ENCODE data around the gene RICTOR.
A peak's percentile ranks its signal among the peaks of the same experiment; 100 is the strongest.

The RICTOR gene, protein sequence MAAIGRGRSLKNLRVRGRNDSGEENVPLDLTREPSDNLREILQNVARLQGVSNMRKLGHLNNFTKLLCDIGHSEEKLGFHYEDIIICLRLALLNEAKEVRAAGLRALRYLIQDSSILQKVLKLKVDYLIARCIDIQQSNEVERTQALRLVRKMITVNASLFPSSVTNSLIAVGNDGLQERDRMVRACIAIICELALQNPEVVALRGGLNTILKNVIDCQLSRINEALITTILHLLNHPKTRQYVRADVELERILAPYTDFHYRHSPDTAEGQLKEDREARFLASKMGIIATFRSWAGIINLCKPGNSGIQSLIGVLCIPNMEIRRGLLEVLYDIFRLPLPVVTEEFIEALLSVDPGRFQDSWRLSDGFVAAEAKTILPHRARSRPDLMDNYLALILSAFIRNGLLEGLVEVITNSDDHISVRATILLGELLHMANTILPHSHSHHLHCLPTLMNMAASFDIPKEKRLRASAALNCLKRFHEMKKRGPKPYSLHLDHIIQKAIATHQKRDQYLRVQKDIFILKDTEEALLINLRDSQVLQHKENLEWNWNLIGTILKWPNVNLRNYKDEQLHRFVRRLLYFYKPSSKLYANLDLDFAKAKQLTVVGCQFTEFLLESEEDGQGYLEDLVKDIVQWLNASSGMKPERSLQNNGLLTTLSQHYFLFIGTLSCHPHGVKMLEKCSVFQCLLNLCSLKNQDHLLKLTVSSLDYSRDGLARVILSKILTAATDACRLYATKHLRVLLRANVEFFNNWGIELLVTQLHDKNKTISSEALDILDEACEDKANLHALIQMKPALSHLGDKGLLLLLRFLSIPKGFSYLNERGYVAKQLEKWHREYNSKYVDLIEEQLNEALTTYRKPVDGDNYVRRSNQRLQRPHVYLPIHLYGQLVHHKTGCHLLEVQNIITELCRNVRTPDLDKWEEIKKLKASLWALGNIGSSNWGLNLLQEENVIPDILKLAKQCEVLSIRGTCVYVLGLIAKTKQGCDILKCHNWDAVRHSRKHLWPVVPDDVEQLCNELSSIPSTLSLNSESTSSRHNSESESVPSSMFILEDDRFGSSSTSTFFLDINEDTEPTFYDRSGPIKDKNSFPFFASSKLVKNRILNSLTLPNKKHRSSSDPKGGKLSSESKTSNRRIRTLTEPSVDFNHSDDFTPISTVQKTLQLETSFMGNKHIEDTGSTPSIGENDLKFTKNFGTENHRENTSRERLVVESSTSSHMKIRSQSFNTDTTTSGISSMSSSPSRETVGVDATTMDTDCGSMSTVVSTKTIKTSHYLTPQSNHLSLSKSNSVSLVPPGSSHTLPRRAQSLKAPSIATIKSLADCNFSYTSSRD (N-terminal part only)

DNA sequence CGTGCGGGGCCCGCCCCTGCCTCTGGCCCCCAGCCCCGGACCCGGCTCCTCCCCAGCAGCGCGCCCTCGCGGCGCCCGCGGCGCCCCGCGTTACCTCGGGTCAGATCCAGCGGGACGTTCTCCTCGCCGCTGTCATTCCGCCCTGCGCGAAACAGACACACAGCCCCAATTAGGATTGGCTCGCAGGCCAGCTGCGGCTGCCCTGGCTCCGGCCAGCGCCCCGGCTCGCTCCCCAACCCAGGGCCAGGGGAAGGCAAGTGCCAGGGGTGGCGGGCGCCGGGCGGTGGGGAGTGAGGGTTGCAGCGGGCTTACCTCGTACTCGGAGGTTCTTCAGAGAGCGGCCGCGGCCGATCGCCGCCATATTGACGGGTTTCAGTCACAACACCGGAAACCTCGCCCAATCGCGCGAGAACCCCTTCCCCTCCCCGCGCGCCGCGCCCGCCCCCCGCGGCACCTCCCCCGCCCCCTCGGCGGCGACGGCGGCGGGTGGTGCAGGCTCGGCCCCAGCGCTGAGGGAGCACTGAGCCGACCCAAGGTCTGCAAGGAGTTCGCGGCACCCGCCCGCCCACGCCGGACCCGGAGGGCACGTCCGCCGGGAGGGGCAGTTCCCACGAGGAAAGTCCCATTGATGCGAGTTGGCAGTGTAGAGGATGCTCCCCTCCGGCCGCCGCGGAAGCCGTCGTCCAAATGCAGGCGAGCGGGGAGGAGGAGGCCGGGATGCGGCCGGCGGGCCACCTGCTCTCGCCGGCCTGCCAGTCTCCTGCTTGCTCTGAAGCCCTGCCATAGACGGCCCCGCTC lies at the start of gene RICTOR:
TSS of gene RICTOR (minus strand) at position 383 of the 798 bp plus-strand sequence. CDS start at position 361, 22 bp downstream.
- peak; percentile 72 to 83 for DNase-seq (ENCODE audit: low read depth in 2 of 2)

DNA sequence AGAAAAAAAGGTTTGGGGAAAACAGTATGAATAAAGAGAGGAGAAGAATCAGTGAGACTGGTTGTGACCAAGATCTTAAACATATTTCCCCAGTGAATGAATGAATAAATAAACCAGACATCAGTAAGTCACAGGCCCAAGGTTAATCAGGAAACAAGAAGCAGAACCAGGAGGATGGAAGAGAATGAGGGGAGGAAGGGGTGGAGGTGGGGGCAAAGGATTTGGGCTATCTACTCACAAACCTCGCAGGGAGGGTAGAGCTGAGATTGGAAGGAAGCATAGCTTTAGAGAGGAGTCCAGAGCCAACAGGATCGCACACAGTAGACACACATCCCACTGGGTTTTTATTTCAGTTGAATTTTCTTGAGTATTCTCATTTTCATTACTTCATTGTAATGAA lies 47.7 kb upstream of the RICTOR start:
- no peak for DNase-seq (ENCODE audit: low read depth in 2 of 2)

DNA sequence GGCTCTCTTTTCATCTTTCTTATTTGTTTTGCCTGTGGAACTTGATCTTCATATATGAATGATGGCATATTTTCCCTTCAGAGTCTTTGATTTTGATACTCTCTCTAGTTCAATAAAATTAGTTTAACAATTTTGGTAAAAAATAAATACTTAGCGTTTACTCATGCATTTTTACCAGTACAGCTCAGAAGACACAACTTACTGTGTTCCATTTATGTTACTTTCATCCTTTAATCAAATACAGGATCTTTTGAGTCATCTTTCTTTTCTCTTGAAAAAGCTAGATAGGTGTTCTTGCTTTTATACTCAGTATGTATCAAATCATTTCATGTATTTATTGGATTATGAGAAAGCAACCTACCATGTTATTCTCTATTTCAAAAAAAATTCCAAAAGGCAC lies 47.1 kb upstream of the RICTOR start:
- DNase-seq (ENCODE audit: low read depth in 2 of 2) = no peak

DNA sequence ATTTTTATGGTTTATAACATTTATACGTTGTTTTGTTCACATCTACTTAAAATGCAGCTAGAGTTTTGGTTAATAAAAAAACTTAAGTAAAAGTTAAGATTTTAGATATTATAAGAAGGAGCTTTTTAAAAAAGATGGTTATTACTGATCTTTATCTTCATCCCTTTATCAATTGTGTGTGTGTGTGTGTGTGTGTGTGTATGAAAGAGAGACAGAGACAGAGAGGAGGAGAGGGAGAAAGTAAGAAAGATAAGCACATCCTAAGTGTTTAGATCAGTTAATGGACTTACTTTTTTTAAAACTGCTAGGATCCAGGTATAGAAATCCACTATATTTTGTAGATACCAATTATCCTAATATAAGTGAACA lies 45.8 kb upstream of the RICTOR start:
- DNase-seq (ENCODE audit: low read depth in 2 of 2) = no peak

DNA sequence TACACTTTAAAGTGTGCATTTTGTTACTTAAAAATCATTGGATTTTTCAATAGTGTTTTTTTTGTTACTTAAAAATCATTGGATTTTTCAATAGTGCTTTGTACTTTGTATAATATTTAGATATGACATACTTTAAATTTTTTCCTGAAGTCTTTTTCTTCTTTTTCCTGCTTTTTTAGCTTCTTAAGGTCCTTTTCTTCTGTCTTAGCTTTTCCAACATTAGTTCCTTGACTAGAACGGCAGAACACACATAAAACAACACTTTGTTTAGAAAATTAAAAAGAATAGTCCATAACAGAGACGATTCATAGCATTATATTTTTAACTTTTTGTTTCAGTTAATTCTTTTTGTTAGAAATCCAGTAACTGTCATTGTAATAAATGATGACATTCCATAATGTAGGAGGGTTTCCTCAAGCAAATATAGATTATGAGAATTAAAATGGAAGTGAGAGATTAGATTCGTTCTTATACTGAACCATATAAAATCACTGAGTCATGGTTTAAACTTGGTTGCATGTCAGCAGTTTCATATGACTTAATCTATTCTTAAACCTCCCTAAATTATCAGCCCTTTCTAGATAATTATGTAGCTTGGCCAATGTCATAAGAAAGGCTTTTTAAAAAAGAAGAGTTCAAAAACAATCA lies 45.3 kb upstream of the RICTOR start:
- no peak for DNase-seq (ENCODE audit: low read depth in 2 of 2)

DNA sequence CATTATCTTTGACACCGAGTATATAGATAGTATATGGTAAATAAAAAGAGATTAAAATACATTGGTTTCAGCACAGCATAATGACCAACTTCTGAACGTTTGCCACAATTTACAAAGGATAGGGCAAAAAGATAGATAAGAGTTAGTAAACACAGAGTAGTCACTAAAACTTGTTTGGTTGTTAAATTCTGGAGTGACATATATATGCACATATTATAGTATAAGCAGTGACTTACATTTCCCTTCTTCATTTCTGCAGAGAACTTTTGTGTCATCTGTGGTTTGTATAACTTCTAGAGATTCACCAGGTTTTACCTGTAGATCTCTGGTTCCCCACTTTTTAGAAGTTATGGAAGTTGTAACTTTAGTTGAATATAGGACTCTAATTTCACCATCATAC lies 44.4 kb upstream of the RICTOR start:
- DNase-seq (ENCODE audit: low read depth in 2 of 2) = no peak

DNA sequence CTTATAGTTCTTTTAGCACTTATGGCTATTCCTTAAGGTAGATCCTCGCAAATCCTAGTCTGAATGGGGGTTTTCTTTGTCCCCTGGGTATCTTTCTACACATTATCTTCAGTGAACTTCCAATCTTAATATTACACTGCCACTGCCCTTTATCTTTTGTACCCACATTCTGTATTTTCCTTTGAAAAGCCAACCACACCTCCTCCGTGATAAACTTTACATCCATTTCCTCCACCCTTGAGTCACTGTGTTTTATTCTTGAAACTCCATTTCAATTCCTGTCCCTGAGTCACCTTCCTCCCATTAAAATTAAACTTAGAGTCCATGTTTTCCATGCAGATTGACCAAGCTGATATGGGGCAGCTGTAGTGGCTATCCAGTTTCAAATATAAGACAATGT lies 43.2 kb upstream of the RICTOR start:
- no peak for DNase-seq (ENCODE audit: low read depth in 2 of 2)

DNA sequence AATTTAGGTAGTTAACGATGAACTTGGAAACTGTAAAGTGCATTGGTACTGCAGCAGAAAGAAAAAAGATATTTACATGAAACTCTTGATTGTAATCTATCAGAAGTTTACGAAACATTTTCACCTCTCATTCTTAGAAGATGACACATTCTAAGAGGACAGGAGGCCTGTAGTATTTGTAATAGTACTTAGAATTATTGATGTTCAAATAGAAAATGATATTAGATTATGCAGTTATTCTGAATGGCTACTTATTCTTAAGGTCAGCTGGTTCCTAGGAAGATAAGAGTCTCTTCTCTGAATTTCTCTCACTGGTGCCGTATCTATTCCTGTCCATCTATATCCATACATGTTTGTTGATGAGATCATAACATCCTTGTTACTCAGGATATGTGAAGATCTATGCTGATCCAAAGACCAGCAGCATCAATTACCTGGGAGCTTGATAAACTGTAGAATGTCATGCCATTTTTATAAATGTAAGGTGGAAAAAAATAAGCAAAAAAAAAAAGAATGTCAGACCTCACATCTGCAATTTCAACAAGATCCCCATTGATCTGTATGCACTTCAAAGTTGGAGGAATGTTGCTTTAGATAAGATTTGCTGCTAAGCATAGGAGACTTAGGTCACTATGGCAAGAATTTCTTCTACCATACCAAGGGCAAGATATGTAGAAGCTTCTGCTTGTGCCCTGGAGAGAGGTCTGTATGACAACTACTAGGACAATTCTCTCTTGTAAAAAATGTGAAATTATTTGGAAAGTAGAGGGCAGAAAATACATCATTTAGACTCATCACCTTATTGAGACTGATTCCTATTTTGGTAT lies 42.4 kb upstream of the RICTOR start:
- DNase-seq (ENCODE audit: low read depth in 2 of 2) = no peak

DNA sequence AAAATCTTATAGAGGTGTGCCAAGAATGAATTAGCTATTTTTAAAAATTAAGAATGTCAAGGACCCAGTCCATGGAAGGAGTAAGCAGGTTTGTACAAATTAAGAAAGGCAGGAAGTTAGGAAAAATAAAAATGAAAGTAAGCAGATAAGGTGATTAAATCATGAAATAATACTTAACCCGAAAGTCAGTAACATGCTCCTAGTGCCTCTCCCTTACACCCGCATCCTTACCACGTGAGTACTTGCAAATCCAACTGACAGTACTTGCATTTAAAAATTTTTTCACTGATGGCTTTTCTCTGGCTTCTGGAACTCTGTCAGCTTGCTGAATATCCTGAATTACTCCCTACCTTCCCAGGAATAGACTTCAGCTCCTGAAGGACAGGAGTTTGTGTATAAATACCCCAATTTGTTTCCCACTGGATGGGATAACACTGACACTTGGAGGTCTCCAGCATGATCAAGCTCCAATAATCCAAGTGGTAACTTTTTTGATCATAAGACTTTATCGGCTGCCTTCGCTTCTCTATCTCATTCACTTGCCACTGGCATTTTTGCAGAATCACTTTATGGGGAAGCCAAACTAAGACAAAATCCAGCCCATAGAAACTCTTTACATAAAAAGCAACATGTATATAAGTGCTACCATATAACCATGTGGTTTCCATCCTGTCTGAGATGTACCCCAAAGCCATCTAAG lies 41.6 kb upstream of the RICTOR start:
- DNase-seq (ENCODE audit: low read depth in 2 of 2) = no peak

DNA sequence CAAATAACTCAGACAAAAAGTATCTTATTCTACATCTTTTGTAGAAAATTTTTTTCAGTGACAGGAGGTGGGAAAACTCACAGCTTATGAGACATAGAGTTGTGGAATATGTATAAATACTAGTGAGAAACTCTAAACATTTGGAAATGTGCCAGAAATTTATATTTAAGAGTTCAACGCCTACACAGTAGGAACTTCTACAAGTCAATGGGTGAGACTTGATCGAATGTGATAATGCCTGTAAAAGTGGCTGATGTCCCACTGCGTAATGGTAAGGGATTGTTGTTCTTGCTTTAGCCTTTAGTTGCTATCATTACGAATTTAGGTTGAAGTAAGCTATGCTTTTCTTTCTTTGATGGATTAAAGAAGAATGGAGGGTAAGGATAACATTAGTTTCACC lies 40.0 kb upstream of the RICTOR start:
- no peak for DNase-seq (ENCODE audit: low read depth in 2 of 2)

DNA sequence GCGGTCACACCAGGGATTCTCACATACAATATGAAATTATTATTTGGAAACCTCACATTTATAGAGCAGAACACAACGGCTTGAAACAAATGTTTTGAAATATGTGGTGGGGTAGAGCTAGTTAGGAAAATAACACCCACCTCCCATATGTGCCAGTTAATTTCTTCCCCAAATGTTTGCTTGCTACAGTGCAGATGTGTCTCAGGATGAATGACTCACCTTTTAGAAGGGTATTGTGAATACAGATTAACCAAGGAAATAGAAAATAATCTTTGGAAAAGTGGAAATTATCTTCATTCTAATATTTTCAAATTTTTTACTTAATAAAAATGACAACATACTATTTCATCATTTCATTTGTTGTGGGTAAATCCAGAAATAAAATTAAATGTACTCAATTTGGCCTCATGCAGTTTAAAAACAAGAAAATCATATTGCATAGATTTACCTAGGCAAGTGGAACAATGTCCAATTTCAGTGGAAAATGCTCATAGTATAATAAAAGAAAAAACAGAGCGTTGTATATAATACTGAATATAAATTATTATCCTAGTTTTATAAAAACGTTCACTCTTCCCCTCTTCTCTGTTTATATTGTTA lies 39.3 kb upstream of the RICTOR start:
- no peak for DNase-seq (ENCODE audit: low read depth in 2 of 2)

DNA sequence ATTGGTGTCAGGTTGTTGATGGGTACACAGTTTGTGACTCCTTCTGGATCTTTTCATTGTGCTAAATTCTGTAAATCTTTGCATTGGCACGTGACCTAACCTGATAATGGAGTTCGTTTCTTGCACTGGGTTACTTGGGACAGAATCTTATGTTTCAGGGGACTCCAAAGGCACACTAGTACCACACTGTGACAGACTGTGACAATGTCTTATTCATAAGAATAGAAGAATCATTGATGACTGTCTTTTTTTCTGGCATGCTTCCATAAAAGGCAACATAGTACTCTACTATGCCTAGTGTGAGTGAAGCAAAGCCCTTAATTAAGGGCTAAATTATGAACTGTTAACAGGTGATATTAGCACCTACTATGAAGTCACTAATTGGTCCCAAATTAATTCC lies 35.4 kb upstream of the RICTOR start:
- no peak for DNase-seq (ENCODE audit: low read depth in 2 of 2)

DNA sequence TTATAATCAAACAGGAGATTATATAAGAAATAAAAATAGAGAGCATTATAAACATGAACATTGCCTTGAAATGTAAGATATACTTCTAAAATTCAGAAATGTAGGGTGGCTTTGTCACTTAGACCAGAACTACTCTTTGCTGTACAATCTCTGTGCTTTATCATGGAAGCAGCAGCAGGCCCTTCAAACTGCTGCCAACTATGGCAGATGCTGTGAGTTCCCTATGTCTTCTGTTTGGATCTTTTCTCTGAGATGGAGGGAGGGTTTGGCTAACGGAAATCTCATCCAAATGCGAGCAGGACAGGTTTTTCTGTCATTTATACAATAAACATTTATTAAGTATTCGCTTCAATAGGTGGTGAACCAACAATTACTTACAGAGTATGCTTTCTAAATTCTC lies 34.8 kb upstream of the RICTOR start:
- DNase-seq (ENCODE audit: low read depth in 2 of 2) = no peak

DNA sequence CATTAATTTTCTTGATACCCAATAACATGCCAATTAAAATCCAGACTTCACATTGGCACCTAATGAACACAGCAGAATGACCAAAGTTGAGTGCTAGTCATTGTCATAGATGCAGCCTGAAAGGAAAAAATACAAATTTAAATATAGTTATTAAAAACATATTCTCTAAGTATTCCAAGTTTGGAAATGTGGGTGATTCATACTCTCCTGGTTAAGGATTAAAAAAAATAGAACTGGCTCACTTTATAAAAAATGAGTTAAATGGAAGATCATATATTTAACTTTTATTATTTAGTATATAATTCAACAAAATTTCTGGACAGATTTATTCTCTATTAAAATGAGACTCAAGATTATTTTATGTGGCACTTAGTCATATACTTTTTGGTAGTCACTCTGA lies 33.2 kb upstream of the RICTOR start:
- no peak for DNase-seq (ENCODE audit: low read depth in 2 of 2)

DNA sequence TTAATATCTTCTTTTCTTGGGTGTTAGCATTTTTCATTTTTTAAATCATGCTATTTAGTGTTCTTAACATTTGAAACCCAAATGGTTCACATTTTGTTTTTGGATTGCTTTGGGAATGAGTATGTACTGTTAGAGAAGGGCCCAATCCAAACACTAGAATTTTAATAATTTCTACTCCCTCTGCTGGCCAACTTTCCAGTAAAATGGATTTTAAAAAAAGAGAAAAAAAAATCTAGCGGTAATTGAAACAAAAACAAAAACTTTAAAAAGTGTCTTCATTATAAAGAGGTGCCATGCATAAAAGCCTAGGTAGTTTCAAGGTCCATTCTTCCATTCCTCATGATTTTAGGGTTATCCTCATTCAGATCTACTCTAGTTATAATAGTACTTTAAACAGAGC lies 32.1 kb upstream of the RICTOR start:
- no peak for DNase-seq (ENCODE audit: low read depth in 2 of 2)

DNA sequence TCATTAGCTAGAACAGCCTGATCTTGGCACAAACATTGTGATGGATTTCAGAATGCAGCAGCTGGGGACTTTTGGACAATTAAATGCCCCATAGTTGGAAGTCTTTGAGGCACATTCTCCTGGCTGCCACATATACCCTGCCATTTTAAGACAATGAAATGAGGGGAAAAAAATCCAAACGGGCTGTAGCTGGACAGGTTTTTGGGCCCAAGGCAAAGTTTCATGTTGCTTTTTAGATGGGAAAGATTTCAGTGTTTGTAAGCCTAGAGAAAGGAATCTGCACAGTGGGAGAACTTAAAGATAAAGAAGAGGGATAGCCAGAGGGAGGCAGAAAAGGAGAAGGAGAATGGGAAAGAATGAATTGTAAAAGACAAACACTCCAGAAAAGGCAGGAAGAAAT lies 30.0 kb upstream of the RICTOR start:
- no peak for DNase-seq (ENCODE audit: low read depth in 2 of 2)

DNA sequence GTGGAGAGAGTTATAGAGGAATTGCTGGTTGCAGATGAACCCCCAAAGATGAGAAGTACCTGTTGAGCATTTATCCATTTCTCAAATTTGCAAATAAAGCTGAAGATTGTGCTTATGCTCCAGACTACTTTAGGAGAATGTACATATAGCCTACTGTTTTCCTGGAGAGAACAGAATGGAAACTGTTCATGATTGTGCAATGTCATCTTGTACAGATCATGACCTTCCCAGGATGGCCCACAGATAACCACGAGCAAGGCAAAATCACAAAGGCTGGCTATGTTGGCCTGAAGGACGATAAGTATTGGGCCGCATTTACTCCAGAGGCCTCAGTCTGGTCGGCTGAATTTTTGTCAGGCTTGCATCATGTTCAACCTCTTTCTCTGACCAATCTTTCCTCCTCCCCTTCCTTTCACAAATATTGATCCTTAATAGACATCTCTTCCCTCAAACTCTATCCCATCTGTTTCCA lies 28.5 kb upstream of the RICTOR start:
- no peak for DNase-seq (ENCODE audit: low read depth in 2 of 2)

DNA sequence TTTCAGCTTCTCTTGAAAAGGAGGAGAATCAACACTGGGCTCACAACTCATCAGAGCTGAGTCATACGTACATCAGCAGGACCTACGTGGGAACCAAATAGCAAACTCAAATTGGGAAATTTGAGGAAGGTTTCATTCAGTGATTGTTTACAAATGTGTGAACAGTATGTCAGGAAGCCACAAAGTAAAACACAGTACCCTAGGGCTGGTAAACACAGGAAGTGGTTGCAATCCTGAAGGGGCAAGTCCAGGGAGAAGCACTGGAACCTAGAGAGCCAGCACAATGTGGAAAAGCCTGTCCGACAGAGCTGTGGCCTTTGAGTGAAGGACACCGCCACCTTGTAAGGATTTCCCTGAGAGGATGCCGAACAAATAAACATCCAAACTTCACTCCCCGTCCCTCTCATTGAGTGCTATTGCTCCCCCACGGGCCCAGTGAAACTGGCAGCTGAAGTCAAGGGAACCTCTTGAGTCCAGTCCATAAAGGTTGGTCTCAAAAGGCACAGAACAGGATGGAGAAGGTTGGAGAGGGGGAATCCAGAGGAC lies 26.7 kb upstream of the RICTOR start:
- DNase-seq (ENCODE audit: low read depth in 2 of 2) = no peak
